Measurements from ENCODE around the gene VPS26B. TPM values are rescaled to one million over a fixed set of nuclear protein-coding genes. Genes with fewer than 3 reads are reported as not detected.

Gene VPS26B
- total and polyA plus RNA-seq, 2 experiments from 2014 or later, result 10.1 to 29.1 TPM

DNA sequence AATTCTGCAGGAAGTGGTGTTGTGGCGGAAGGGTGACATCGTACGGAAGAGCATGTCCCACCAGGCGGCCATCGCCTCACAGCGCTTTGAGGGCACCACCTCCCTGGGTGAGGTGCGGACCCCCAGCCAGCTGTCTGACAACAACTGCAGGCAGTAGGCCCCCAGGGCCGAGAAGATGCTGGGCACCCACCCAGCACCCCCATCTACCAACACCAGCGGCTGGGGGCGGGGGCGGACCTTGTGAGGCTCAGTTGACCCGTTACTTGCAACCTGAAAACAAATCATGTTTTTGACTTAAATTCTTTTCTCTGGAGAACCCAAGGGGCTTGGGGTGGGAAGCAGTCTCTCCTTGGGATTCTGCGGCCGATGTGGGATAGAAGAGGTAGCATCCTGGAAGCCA lies 21.0 kb downstream of the VPS26B start (continued):
- TF ChIP-seq ZNF462 (CRISPR knock-in tag; IDR thresholded peaks at IDR 0.05), result no peak
- no peak for TF ChIP-seq EZH2phosphoT487 (IDR thresholded peaks at IDR 0.05; ENCODE audit: unreplicated experiment)
- no peak for TF ChIP-seq POLR2AphosphoS5 (IDR thresholded peaks at IDR 0.05; ENCODE audit: low read depth)
- TF ChIP-seq CREB1 (CRISPR knock-in tag; IDR thresholded peaks at IDR 0.05; ENCODE audit: low read depth), result no peak
- no peak for TF ChIP-seq JUNB (IDR thresholded peaks at IDR 0.05; ENCODE audit: unreplicated experiment)
- no peak for TF ChIP-seq ZNF114 (CRISPR knock-in tag; IDR thresholded peaks at IDR 0.05)
- TF ChIP-seq STAT1 (IDR thresholded peaks at IDR 0.05; ENCODE audit: unreplicated experiment), result no peak
- no peak for TF ChIP-seq CTCF (conservative IDR thresholded peaks at IDR 0.05; ENCODE audit: low read depth in 2 of 2)
- no peak for TF ChIP-seq ZNF331 (CRISPR knock-in tag; IDR thresholded peaks at IDR 0.05; ENCODE audit: low read depth)
- TF ChIP-seq REST (IDR thresholded peaks at IDR 0.05; ENCODE audit: unreplicated experiment), result no peak
- no peak for TF ChIP-seq NANOG (IDR thresholded peaks at IDR 0.05; ENCODE audit: borderline replicate concordance)
